Activated naive CD4-positive, alpha-beta T cell treated with Interleukin-2 at 50 U/mL for 16 hours (primary cell): Measurements from ENCODE around the gene TUT4.

Experiments used
- DNase-seq: peaks from one replicate; pipeline ENCODE4 v3.0.0-alpha.2; 2020

TUT4 gene

DNA sequence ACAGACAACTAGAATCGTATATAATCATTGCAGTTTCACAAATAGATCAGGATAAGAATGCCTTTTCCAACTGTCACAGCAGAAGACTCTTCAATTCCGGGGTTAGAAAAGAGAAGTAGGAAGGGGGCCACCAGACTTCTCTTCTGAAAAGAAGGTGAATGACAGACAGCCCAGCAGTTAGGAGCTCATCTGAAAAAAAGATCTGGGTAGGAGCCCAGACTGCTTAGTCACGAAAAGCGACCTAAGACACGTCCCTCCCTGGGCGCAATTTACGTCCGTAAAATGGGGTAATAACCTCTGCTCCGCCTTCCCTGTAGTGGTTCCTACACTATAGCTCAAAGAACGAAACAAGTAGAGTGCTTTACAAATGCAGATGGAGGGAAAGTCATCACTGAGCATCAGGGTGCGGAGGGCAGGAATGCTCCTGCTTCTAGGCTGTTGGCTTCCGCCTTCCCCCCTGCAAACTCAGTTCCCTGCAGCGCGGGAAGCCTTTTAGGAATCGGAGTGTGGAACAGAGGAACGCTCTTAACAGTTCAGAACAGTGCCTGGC lies 149.3 kb downstream of the TUT4 start:
- DNase-seq = peak; percentile 57

DNA sequence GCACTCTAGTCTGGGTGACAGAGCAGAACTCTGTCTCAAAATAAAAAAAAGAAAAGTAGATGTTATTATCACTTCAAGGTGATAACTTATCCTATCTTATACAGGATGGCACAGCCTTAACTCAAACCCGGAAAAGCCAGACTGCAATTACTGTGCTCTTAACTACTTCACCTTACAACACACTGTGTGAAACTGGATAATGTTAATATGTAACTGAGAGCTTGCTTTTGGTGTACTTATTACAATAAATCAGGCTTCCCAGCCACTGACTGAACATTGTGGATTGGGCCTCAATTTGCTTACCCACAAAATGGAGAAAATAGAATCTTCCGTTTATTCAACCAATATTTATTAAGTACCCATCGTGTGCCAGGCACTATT lies 150.0 kb downstream of the TUT4 start:
- DNase-seq = no peak

DNA sequence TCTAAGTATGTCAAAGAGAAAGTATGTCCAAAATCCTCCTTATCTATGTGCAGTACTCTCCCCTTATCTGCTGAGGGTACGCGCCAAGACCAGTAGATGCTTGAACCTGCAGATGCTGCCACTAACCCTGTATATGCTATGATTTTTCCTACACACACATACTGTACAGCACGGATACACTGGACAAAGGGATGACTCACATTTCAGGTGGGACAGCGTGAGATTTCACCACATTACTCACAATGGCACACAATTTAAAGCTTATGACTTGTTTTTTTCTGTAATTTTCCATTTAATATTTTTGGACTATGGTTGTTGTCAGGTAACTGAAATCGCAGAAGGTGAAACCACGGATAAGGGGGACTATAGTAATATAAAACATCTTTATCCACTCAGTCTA lies 152.8 kb downstream of the TUT4 start:
- DNase-seq = no peak

DNA sequence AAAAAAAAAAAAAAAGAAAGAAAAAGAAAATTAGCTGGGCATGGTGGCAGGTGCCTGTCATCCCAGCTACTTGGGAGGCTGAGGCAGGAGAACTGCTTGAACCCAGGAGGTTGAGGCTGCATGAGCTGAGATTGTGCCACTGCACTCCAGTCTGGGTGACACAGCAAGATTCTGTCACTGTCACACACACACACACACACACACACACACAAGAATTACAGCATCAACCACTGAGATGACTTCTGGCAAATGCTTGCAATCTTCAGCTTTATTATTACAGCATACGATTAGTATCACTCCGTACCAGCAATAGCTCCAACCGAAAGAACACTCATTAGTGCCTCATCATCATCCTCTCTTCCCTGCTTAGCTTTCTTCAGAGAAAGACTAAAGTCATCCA lies 153.3 kb downstream of the TUT4 start:
- DNase-seq = no peak

DNA sequence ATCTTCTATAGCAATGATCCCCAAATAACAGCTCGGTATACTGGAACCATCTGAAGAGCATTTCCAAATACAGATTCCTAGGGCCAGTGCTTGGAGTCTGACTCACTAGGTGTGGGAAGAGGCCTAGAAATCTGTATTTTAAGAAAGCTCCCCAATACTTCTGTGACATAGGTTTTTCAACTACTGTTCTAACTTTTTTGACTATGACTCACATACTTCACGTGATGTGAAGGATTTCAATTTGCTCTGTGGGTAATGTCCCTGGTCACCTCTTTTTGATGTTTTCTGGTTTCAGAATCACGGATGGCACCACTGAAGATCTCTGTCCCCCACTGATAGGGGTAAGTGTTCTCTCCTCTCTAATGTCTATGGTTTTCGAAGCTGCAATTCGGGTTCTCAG lies 159.7 kb downstream of the TUT4 start:
- no peak for DNase-seq

DNA sequence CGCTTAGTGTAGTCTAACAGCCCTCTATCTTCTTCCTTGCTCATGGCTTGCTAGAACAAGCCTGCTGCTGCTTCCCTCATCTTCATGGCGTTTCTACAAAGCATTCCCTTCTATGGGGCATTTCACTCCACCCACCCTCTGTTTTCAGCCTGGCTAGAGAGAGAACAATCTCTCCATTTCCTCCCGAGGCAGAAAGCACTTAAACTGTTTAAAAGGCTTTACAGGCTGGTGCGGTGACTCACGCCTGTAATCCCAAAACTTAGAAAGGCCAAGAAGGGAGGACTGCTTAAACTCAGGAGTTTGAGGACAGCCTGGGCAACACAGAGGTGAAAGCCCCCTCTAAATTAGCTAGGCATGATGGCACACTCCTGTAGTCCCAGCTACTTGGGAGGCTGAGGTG lies 166.4 kb downstream of the TUT4 start:
- no peak for DNase-seq

DNA sequence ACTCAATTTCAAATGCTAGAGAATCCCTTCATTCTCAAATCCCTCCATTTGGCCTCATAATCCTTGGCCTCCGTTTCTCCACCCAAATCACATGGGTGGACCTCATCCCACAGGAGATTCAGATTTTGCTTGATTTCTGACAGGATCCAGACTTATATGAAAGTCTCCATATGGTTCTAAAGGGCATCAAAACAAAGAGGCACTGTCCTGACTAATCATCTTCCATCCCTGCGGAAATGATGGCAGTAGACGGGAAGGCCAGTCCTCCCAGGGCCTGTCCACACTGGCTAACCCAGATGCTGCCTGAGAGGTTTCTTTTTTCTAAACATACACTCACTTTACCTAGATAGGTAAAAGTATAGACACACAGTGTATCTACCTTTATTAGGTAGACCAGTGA lies 167.5 kb downstream of the TUT4 start:
- no peak for DNase-seq
